Muscle layer of colon (tissue), 2 donors: Measurements from ENCODE around the gene ZBTB7B.
"Not testable (repeated sequence)": the region's sequence is repeated elsewhere in the genome, so short reads cannot be mapped to it uniquely, and the experiment has no call there.

Source experiments
- H3K27ac ChIP-seq: one replicate; pipeline ENCODE4 v1.7.0; 2013; ENCODE audit warnings: low read depth, mild to moderate bottlenecking, low read length, moderate library complexity
- H3K27me3 ChIP-seq, 2 donors: one replicate each; pipeline ENCODE4 v1.7.0; 2013; ENCODE audit warnings: low read length in 2 of 2, mild to moderate bottlenecking in 2 of 2; ENCODE audit not compliant: insufficient read depth in 2 of 2, control insufficient read depth in 1 of 2
- H3K36me3 ChIP-seq: one replicate; pipeline ENCODE4 v1.7.0; 2013; ENCODE audit warnings: mild to moderate bottlenecking, low read length; ENCODE audit not compliant: insufficient read depth
- H3K4me1 ChIP-seq: one replicate; pipeline ENCODE4 v1.7.0; 2013; ENCODE audit warnings: mild to moderate bottlenecking, low read length; ENCODE audit not compliant: insufficient read depth
- H3K4me3 ChIP-seq, 2 donors: one replicate each; pipeline ENCODE4 v1.7.0; 2013; ENCODE audit warnings: low read length in 2 of 2, low read depth in 1 of 2, mild to moderate bottlenecking in 1 of 2, moderate library complexity in 1 of 2
- H3K9ac ChIP-seq: one replicate; pipeline ENCODE4 v1.7.0; 2013; ENCODE audit warnings: low read length
- H3K9me3 ChIP-seq: one replicate; pipeline ENCODE4 v1.7.0; 2013; ENCODE audit warnings: mild to moderate bottlenecking, low read length
- donor health status: abdominal sarcoma.
- donor health status: Adenocarcinoma of cecum.

Gene ZBTB7B

GRCh38 chr1:154977762-154978161 is 24.8 kb upstream of the ZBTB7B start:
- H3K36me3 ChIP-seq, H3K27me3 ChIP-seq, H3K9me3 ChIP-seq, H3K4me3 ChIP-seq, H3K27ac ChIP-seq, H3K9ac ChIP-seq: not testable (repeated sequence)
- peaks cover 20% of the 10 kb centered on the region for H3K4me1 ChIP-seq

- Histone ChIP-seq H3K4me3 (no peak overlapping the region), H3K36me3 (no peaks in the 10 kb centered on the region), H3K27me3 (no peaks in the 10 kb centered on the region), H3K9ac (no peak overlapping the region), H3K9me3 (no peaks in the 10 kb centered on the region), H3K4me1 (peaks cover 14% of the 10 kb centered on the region), H3K27ac (no peak overlapping the region)
Measured at GRCh38 chr1:154978360-154978759, 24.2 kb upstream of the ZBTB7B start.

GRCh38 chr1:154982341-154982740 is 20.3 kb upstream of the ZBTB7B start:
- H3K27me3 ChIP-seq = no peaks in the 10 kb centered on the region
- no peaks in the 10 kb centered on the region for H3K36me3 ChIP-seq
- peak overlapping the region; percentile 34 to 82 for H3K4me3 ChIP-seq
- H3K9me3 ChIP-seq = no peaks in the 10 kb centered on the region
- peaks cover 13% of the 10 kb centered on the region for H3K4me1 ChIP-seq
- peak overlapping the region; percentile 9 for H3K9ac ChIP-seq
- peak overlapping the region; percentile 63 for H3K27ac ChIP-seq

GRCh38 chr1:154982897-154983648 is 19.5 kb upstream of the ZBTB7B start, which contains the start of gene FLAD1:
Gene FLAD1, plus strand, starts transcription at chr1:154983344. Its CDS starts 351 bp downstream, at chr1:154983695.
- H3K4me3 ChIP-seq = peak within 1 kb of the TSS; percentile 67 to 82
- H3K9ac ChIP-seq = peak within 1 kb of the TSS; percentile 74
- H3K36me3 ChIP-seq = peaks cover 4% of the 10 kb centered on the region
- peak within 1 kb of the TSS; percentile 74 for H3K27ac ChIP-seq
- H3K27me3 ChIP-seq = no peaks in the 10 kb centered on the region
- H3K4me1 ChIP-seq = peaks cover 13% of the 10 kb centered on the region
- no peaks in the 10 kb centered on the region for H3K9me3 ChIP-seq

GRCh38 chr1:154983776-154984466 is 18.7 kb upstream of the ZBTB7B start:
- no peaks in the 10 kb centered on the region for H3K9me3 ChIP-seq
- H3K36me3 ChIP-seq = peaks cover 13% of the 10 kb centered on the region
- peaks cover 13% of the 10 kb centered on the region for H3K4me1 ChIP-seq
- no peaks in the 10 kb centered on the region for H3K27me3 ChIP-seq
- H3K9ac ChIP-seq = peak overlapping the region; percentile 74
- peak overlapping the region; percentile 74 for H3K27ac ChIP-seq
- H3K4me3 ChIP-seq = peak overlapping the region; percentile 67 to 82

GRCh38 chr1:154986736-154987135 is 15.9 kb upstream of the ZBTB7B start:
- H3K27ac ChIP-seq, H3K4me3 ChIP-seq, H3K9ac ChIP-seq, H3K27me3 ChIP-seq, H3K9me3 ChIP-seq: not testable (repeated sequence)
- Histone ChIP-seq H3K36me3 (peaks cover 29% of the 10 kb centered on the region), H3K4me1 (peaks cover 13% of the 10 kb centered on the region)

- Histone ChIP-seq H3K36me3 (peaks cover 29% of the 10 kb centered on the region), H3K27me3 (no peaks in the 10 kb centered on the region)
Measured at GRCh38 chr1:154987326-154987725, 15.3 kb upstream of the ZBTB7B start.

GRCh38 chr1:154988058-154988954 is 14.3 kb upstream of the ZBTB7B start:
- Histone ChIP-seq H3K27me3 (no peaks in the 10 kb centered on the region), H3K9ac (no peak overlapping the region), H3K4me3 (no peak overlapping the region), H3K27ac (no peak overlapping the region), H3K36me3 (peaks cover 29% of the 10 kb centered on the region), H3K9me3 (no peaks in the 10 kb centered on the region), H3K4me1 (peaks cover 7% of the 10 kb centered on the region)

More at GRCh38 chr1:154987326-154987725, 15.3 kb upstream of the ZBTB7B start:
- Histone ChIP-seq H3K4me1 (peaks cover 11% of the 10 kb centered on the region), H3K9ac (no peak overlapping the region), H3K27ac (no peak overlapping the region), H3K9me3 (no peaks in the 10 kb centered on the region), H3K4me3 (no peak overlapping the region)

GRCh38 chr1:154989195-154989860 is 13.3 kb upstream of the ZBTB7B start:
- Histone ChIP-seq H3K27me3 (no peaks in the 10 kb centered on the region), H3K4me1 (no peaks in the 10 kb centered on the region), H3K36me3 (peaks cover 29% of the 10 kb centered on the region), H3K27ac (no peak overlapping the region), H3K4me3 (no peak overlapping the region), H3K9me3 (no peaks in the 10 kb centered on the region), H3K9ac (no peak overlapping the region)

GRCh38 chr1:154990276-154990675 is 12.3 kb upstream of the ZBTB7B start:
- H3K27me3 ChIP-seq = no peaks in the 10 kb centered on the region
- no peak overlapping the region for H3K27ac ChIP-seq
- H3K36me3 ChIP-seq = peaks cover 29% of the 10 kb centered on the region
- H3K4me3 ChIP-seq = no peak overlapping the region
- H3K9me3 ChIP-seq = no peaks in the 10 kb centered on the region
- H3K9ac ChIP-seq = no peak overlapping the region
- no peaks in the 10 kb centered on the region for H3K4me1 ChIP-seq
